GM19193 (cell line): ENCODE results near the gene CENPU.
A peak's percentile ranks its signal among the peaks of the same experiment; 100 is the strongest.

Source experiments
- POLR2A ChIP-seq: IDR thresholded peaks from 4 replicates; pipeline ENCODE4 v1.6.1; 2011; ENCODE audit not compliant: insufficient read depth, insufficient read length; ENCODE audit errors: extremely low read depth

The CENPU gene

DNA sequence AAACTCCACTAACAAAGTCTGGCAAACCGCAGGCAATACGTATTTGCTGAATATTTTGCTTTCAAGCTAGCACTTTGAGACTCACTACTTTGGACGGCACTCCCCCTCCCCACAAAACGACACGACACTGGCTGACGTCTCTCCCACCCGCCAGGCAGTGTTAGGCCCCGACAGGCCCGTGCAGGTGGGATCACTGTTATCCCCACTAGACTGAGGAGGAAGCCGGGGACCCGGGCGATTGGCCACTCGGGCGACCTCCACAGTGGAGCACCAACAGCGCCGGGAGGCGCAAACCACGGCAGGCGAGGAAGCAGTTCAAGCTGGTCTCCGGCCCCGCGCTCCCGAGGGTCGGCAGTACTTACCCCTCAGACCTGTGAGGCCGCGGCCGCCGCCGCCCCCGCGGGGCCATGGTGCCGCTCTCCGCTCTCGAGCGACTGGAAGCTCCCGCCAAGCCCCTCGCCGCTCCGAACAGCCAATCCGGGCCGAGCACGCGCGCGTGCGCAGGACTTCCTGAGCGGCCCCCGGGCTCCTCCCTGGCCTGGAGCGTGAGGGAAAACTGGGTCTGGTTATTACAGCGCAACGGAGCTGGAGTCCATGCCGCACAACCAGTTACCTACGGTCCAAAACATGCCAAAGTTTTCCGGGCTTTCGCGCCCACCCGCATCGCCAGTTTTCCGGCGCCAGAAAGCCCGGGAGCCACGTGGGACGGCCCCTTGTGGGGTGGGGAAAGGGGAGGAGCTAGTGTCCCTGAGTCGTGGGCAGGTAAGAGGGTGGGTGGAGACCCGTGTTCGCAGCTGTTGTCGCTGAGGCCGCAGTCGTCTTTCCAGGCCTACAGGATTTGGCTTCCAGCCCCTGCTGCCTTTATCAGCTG is at the start of gene CENPU:
Gene CENPU (minus strand): TSS at position 443 of the 871 bp plus-strand sequence. CDS start 34 bp downstream, at position 409.
- TF ChIP-seq POLR2A, result peak; percentile 83

- TF ChIP-seq POLR2A, result no peak
These were observed 49.0 kb upstream of the CENPU start for GRCh38 chr4:184782731-184783373.

GRCh38 chr4:184778325-184778724 is 44.4 kb upstream of the CENPU start:
- peak; percentile 24 for TF ChIP-seq POLR2A

DNA sequence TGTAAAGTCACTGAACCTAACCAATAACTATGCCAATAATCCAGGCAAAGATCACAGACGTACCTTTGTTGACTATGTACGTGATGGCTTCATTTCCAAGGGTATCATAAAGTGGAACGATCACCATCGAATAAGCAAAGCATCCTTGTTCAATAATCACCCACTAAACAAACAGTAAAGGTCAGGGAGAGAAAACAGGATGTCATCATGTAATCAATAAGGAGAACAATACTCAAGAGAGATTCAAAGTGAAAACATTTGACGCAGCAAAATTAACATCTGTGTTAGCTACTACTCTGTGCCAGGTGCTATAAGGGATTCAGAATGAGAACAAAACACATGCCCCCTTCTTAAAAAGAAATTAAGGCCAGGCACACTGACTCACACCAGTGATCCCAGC is 42.9 kb upstream of the CENPU start:
- no peak for TF ChIP-seq POLR2A

- no peak for TF ChIP-seq POLR2A
These were observed 42.1 kb upstream of the CENPU start for GRCh38 chr4:184775854-184776555.

GRCh38 chr4:184774152-184774551 is 40.3 kb upstream of the CENPU start:
- TF ChIP-seq POLR2A, result no peak

- TF ChIP-seq POLR2A, result no peak
These were observed 37.5 kb upstream of the CENPU start for GRCh38 chr4:184771416-184771815.

GRCh38 chr4:184769141-184769765 is 35.4 kb upstream of the CENPU start:
- TF ChIP-seq POLR2A, result no peak

GRCh38 chr4:184768296-184768695 is 34.4 kb upstream of the CENPU start:
- no peak for TF ChIP-seq POLR2A

DNA sequence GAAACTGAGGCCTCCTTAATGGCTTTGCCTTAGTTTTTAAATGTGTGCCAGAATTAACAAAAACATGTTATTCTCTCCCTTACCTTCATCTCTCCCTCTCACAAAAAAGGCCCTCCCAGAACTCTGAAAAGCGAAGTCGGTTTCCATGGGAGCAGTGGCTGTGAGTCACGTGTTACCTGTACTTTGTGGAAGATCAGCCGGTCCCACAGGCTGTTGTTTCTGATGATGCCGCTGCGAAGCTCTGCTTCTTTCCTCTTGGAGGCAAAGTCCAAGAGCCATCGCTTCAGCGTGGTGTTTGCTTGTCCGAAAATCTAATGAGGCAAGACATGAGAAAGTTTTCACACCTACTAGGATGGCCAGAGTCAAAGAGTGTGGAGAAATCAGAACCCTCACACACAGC is 32.5 kb upstream of the CENPU start:
- TF ChIP-seq POLR2A, result no peak

- TF ChIP-seq POLR2A, result no peak
These were observed 31.8 kb upstream of the CENPU start for GRCh38 chr4:184765473-184766340.

- TF ChIP-seq POLR2A, result no peak
These were observed 30.7 kb upstream of the CENPU start for GRCh38 chr4:184764601-184765000.

- TF ChIP-seq POLR2A, result no peak
These were observed 29.4 kb upstream of the CENPU start for GRCh38 chr4:184763150-184763780.

DNA sequence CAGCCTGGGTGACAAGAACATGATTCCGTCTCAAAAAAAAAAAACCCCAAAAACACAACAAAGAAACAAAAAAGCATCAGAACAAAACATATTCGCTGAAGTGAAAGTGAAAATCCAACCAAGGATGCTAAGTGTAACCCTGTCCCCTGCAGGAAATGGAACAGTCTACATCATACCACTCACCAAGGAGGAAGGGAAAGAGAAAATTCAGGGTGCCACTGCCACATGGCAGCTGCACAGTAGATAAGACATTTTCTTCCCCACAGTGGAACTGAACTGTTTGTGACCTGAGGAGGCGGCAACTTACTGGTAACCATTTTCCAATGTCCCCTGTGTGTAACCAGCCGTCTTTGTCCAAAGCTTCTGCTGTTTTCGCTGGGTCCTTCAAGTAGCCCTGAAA is 28.2 kb upstream of the CENPU start:
- TF ChIP-seq POLR2A, result no peak

- no peak for TF ChIP-seq POLR2A
These were observed 26.8 kb upstream of the CENPU start for GRCh38 chr4:184760681-184761080.
